ENCODE measurements around the gene BBS9. TPM values are rescaled to one million over a fixed set of nuclear protein-coding genes. Genes with fewer than 3 reads are reported as not detected.

The BBS9 gene
- total RNA-seq, 4 donors from 2014 or later: 16.4 to 26.0 (median 21.4) TPM

DNA sequence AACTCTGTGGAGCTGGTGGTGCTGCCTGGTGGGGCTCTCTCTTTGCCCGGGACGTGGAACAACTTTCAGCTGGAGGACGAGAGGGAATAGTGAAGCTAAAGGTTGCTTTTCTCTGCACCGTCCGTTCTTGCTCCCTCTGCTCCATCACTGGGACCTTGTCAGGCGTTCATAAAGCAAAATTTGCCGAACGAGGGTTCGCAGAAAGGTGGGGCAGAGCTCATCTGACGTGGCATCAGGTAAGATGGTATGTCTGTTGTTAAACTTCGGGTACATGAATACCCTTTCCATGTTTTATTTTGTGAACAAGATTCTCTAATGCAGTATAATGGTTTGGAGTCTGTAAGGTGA lies 416 bp downstream of the BBS9 start:
- DNase-seq (ENCODE audit: low spot score in 2 of 2): no peak
- H3K4me1 ChIP-seq: peaks cover 28% of the 10 kb centered on the region
- no peaks in the 10 kb centered on the region for H3K36me3 ChIP-seq
- peak overlapping the region; percentile 70 for H3K4me3 ChIP-seq
- TF ChIP-seq, protein P1, sequence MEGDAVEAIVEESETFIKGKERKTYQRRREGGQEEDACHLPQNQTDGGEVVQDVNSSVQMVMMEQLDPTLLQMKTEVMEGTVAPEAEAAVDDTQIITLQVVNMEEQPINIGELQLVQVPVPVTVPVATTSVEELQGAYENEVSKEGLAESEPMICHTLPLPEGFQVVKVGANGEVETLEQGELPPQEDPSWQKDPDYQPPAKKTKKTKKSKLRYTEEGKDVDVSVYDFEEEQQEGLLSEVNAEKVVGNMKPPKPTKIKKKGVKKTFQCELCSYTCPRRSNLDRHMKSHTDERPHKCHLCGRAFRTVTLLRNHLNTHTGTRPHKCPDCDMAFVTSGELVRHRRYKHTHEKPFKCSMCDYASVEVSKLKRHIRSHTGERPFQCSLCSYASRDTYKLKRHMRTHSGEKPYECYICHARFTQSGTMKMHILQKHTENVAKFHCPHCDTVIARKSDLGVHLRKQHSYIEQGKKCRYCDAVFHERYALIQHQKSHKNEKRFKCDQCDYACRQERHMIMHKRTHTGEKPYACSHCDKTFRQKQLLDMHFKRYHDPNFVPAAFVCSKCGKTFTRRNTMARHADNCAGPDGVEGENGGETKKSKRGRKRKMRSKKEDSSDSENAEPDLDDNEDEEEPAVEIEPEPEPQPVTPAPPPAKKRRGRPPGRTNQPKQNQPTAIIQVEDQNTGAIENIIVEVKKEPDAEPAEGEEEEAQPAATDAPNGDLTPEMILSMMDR (IDR thresholded peaks at IDR 0.05): no peak
- TF ChIP-seq POLR2AphosphoS5 (IDR thresholded peaks at IDR 0.05) (no peak), POLR2A (IDR thresholded peaks at IDR 0.05) (no peak), EP300 (IDR thresholded peaks at IDR 0.05) (no peak)
- WGBS: 0% methylated on average over 11 of the region's 11 CpGs
- no peaks in the 10 kb centered on the region for H3K9me3 ChIP-seq
- peak overlapping the region; percentile 83 for H3K27ac ChIP-seq
- no peaks in the 10 kb centered on the region for H3K27me3 ChIP-seq

DNA sequence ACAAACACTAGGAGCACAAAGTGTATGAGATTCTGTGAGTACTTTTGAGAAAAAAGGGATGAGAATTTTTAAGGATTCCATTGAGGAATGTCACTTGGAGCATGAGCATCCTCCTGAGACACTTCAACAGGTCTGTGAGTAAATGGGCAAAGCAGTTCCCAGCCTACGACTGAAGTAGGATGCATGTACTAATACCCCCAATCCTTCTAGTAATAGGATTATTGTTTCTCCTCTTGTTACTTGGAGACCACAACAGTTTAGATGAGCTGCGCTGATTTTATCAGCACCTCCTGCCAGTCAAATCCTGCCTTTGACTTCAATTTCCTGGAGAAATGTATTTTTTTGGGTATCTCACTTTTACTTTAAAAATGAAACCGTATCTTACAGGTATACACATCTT lies 820 bp downstream of the BBS9 start:
- Histone ChIP-seq H3K27ac (no peak overlapping the region), H3K4me3 (peak overlapping the region; percentile 70), H3K36me3 (no peaks in the 10 kb centered on the region), H3K27me3 (no peaks in the 10 kb centered on the region), H3K4me1 (peaks cover 28% of the 10 kb centered on the region), H3K9me3 (no peaks in the 10 kb centered on the region)
- DNase-seq (ENCODE audit: low spot score in 2 of 2): no peak
- WGBS: 9% methylated on average over 3 of the region's 3 CpGs
- TF ChIP-seq, protein P1 (IDR thresholded peaks at IDR 0.05): no peak
- TF ChIP-seq POLR2A (IDR thresholded peaks at IDR 0.05) (no peak), POLR2AphosphoS5 (IDR thresholded peaks at IDR 0.05) (no peak), EP300 (IDR thresholded peaks at IDR 0.05) (no peak)

DNA sequence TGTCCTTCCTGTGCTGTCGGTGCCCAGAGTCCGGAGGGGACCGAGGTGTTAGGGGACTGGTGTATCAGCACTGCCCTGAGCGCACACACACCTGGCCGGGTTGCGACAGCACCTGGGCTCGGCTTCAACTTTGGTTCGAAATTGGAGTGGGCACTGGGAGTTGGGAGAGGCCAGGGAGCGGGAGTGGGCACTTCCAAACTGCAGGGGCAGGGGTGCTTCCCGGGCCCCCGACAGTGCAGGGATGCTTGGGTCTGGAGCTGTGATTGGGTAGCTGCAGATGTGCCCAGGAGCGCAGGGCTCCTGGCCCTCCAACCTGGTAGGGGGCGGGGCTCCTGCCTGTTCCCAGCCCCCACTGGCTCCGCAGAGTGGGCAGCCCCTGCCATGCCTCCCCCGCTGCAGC lies 7.7 kb downstream of the BBS9 start:
- Histone ChIP-seq H3K36me3 (no peaks in the 10 kb centered on the region), H3K27ac (no peak overlapping the region), H3K4me1 (no peaks in the 10 kb centered on the region), H3K4me3 (no peak overlapping the region), H3K27me3 (no peaks in the 10 kb centered on the region), H3K9me3 (no peaks in the 10 kb centered on the region)
- DNase-seq (ENCODE audit: low spot score in 2 of 2): no peak
- no peak for TF ChIP-seq POLR2A (IDR thresholded peaks at IDR 0.05)
- TF ChIP-seq EP300 (IDR thresholded peaks at IDR 0.05): no peak
- TF ChIP-seq, protein P1 (IDR thresholded peaks at IDR 0.05): no peak
- no peak for TF ChIP-seq POLR2AphosphoS5 (IDR thresholded peaks at IDR 0.05)
- 92% methylated on average over 15 of the region's 15 CpGs for WGBS

DNA sequence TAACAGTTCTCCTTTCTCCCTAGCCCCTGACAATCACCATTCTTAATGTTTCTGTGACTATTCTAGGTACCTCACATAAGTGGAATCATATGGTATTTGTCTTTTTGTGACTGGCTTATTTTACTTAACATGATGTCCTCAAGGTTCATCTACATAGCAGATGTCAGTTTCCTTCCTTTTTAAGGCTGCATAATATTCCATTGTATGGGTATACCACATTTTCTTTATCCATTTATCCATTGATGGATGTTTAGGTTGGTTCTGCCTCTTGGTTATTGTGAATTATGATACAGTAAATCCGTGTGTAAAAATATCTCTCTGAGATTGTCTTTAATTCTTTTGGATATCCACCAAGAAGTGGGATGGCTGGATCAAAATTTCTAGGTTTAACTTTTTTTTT lies 13.2 kb downstream of the BBS9 start:
- 94% methylated on average over 1 of the region's 1 CpG for WGBS
- H3K27ac ChIP-seq: no peak overlapping the region
- TF ChIP-seq, protein P1 (IDR thresholded peaks at IDR 0.05): no peak
- TF ChIP-seq EP300 (IDR thresholded peaks at IDR 0.05) (no peak), POLR2AphosphoS5 (IDR thresholded peaks at IDR 0.05) (no peak), POLR2A (IDR thresholded peaks at IDR 0.05) (no peak)
- no peaks in the 10 kb centered on the region for H3K9me3 ChIP-seq
- no peaks in the 10 kb centered on the region for H3K27me3 ChIP-seq
- no peak overlapping the region for H3K4me3 ChIP-seq
- DNase-seq (ENCODE audit: low spot score in 2 of 2): no peak
- no peaks in the 10 kb centered on the region for H3K4me1 ChIP-seq
- no peaks in the 10 kb centered on the region for H3K36me3 ChIP-seq

DNA sequence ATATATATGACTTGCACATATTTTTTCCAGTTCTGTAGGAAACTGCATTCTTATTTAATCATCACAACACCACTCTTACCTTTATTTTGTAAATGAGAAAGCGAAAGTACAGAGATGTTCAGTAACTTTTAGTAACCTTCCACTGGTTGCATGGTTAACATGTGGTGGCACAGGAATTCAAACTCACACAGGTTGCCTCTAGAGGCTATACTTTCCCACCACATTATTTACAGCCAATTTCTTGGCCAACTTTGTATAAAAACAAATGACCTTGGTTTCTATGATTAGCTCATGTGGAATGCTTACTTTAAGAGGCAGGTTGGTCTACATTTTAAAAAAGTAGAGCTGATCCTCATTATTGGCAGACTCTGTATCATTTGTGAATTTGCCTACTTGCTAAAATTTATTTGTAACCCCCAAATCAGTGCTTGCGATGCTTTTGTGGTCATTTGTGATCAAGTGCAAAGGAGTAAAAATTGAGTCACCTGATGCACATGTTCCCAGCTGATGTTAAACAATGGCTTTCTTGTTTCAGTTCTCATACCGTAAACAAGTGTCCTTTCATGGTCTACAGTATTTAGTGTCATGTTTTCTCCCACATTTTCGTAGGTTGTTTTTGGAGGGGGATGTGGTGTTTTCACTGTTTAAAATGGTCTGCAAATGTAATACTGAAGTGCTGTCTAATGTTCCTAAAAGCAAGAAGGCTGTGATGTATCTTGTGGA lies 14.8 kb downstream of the BBS9 start:
- H3K4me3 ChIP-seq: no peak overlapping the region
- no peaks in the 10 kb centered on the region for H3K4me1 ChIP-seq
- no peaks in the 10 kb centered on the region for H3K36me3 ChIP-seq
- no peak for DNase-seq (ENCODE audit: low spot score in 2 of 2)
- no peak overlapping the region for H3K27ac ChIP-seq
- WGBS: 67% methylated on average over 4 of the region's 4 CpGs
- H3K9me3 ChIP-seq: no peaks in the 10 kb centered on the region
- TF ChIP-seq EP300 (IDR thresholded peaks at IDR 0.05) (no peak), POLR2AphosphoS5 (IDR thresholded peaks at IDR 0.05) (no peak), POLR2A (IDR thresholded peaks at IDR 0.05) (no peak)
- TF ChIP-seq, protein P1 (IDR thresholded peaks at IDR 0.05): no peak
- H3K27me3 ChIP-seq: no peaks in the 10 kb centered on the region

Measured in suprapubic skin (tissue), 4 donors.